ENCODE results near the gene WDR83.
"Not testable (repeated sequence)": the region's sequence is repeated elsewhere in the genome, so short reads cannot be mapped to it uniquely, and the experiment has no call there.

WDR83 gene

GRCh38 chr19:12666265-12667048, at the start of gene WDR83, which contains the start of gene MAN2B1:
Gene WDR83, plus strand, starts transcription at chr19:12666807. Its CDS starts 2,984 bp downstream, at chr19:12669791.
Gene MAN2B1, minus strand, starts transcription at chr19:12666742. Its CDS starts 41 bp downstream, at chr19:12666701.
- DNase-seq (ENCODE audit: low spot score) = peak; percentile 95

- DNase-seq (ENCODE audit: low spot score) = no peak
These were observed 49.0 kb upstream of the WDR83 start for GRCh38 chr19:12617646-12618045.

DNA sequence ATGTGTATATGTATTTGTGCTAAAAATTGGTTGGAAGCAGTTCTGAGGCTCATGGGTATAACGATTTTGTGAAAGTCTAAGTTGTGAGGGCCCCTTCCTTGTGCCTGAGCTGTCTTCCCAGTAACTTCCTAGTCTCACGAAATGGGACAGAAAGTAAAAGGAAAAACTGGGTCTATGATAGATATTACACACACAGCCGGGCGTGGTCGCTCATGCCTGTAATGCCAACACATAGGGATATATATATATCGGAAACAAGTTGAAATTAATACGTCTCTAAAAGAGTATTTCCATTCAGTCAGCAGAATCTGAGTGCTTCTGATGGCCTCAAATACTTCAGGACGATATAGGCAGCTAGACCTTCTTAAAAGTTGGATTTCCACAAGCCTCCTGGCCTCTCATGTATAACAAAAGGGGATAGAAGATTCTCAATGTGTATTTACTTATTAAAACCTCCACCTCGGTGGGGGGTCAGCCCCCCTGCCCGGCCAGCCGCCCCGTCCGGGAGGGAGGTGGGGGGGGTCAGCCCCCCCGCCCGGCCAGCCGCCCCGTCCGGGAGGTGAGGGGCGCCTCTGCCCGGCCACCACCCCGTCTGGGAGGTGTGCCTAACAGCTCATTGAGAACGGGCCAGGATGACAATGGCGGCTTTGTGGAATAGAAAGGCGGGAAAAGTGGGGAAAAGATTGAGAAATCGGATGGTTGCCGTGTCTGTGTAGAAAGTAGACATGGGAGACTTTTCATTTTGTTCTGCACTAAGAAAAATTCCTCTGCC, 45.2 kb upstream of the WDR83 start:
- DNase-seq (ENCODE audit: low spot score) = not testable (repeated sequence)

GRCh38 chr19:12623361-12624031, 43.1 kb upstream of the WDR83 start:
- DNase-seq (ENCODE audit: low spot score) = no peak

DNA sequence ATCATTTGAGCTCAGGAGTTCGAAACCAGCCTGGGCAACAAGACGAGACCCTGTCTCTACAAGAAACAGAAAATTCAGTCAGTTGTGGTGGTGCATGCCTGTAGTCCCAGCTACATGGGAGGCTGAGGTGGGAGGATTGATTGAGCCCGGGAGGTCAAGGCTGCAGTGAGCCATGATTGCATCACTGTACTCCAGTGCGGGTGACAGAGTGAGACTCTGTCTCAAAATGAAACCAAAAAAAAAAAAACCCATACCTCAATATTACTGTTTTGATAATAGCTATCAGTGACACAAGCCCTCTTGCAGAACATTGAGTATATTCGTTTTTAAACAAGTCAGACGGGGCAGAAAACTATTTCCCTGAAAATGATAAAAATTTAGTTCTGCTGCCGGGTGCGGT, 39.6 kb upstream of the WDR83 start:
- no peak for DNase-seq (ENCODE audit: low spot score)

DNA sequence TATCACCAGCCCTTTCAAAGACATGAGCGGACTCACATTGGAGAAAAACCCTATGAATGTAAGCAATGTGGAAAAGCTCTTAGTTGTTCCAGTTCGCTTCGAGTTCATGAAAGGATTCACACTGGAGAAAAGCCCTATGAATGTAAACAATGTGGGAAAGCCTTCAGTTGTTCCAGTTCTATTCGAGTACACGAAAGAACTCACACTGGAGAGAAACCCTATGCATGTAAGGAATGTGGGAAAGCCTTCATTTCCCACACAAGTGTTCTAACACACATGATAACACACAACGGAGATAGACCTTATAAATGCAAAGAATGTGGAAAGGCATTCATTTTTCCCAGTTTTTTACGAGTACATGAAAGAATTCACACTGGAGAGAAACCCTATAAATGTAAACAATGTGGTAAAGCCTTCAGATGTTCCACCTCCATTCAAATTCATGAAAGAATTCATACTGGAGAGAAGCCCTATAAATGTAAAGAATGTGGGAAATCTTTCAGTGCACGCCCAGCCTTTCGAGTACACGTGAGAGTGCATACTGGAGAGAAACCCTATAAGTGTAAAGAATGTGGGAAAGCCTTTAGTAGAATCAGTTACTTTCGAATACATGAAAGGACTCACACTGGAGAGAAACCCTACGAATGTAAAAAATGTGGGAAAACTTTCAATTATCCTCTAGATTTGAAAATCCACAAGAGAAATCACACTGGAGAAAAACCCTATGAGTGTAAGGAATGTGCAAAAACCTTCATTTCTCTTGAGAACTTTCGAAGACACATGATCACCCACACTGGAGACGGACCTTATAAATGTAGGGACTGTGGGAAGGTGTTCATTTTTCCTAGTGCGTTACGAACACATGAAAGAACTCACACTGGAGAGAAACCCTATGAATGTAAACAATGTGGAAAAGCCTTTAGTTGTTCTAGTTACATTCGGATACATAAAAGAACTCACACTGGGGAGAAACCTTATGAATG, 38.3 kb upstream of the WDR83 start:
- DNase-seq (ENCODE audit: low spot score) = no peak

DNA sequence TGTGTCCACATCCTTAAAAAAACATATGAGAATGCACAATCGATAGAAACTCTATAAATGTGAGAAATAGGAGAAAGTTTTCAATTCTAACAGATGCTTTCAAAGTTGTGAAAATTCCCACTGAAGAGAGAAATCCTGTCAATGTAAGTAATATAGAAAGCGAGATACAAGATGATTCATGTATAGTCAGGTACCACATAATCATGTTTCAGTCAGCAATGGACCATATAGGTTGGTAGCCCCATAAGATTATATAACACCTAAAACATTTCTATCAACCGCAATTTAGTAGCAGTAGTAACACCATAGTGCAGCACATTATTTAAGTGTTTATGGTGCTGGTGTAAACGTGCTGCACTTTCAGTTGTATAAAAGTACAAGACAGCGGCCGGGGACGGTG, 37.4 kb upstream of the WDR83 start:
- no peak for DNase-seq (ENCODE audit: low spot score)

DNA sequence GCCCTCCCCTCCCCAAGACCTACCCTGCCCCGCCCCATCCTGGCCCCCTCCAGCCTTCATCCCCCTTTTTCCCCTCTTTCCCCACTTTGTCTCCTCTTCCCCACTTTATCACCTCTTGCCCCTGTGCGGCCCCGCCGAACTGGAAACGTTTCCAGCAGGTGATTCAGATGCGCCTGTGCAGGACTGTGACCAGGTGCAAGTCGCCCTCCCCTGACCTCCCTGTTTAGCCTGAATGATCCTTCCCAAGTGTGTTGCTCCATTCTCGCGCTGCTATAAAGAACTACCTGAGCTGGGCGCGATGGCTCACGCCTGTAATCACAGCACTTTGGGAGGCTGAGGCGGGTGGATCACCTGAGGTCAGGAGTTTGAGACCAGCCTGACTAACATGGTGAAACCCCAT, 30.0 kb upstream of the WDR83 start:
- DNase-seq (ENCODE audit: low spot score) = no peak

DNA sequence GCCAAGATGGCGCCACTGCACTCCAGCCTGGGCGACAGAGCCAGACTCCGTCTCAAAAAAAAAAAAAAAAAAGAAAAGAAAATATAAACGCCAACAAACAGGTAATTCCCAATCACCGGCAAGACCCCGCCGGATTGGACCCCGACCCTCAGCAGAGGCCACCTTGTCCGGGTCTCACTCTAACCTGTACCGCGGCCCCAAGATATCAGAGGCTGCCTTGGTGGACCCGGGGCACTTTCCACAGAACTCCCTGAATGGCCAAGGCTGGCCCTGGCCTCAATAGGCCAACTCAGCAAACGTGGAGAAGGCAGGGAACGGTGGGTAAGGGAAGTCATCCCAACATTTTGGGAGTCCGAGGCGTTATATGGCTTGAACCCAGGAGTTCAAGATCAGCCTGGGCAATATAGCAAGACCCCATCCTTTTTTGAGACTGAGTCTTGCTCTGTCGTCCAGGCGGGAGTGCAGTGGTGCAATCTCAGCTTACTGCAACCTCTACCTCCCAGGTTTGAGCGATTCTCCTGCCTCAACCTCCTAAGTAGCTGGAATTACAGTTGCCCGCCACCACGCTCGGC, 27.9 kb upstream of the WDR83 start:
- no peak for DNase-seq (ENCODE audit: low spot score)

DNA sequence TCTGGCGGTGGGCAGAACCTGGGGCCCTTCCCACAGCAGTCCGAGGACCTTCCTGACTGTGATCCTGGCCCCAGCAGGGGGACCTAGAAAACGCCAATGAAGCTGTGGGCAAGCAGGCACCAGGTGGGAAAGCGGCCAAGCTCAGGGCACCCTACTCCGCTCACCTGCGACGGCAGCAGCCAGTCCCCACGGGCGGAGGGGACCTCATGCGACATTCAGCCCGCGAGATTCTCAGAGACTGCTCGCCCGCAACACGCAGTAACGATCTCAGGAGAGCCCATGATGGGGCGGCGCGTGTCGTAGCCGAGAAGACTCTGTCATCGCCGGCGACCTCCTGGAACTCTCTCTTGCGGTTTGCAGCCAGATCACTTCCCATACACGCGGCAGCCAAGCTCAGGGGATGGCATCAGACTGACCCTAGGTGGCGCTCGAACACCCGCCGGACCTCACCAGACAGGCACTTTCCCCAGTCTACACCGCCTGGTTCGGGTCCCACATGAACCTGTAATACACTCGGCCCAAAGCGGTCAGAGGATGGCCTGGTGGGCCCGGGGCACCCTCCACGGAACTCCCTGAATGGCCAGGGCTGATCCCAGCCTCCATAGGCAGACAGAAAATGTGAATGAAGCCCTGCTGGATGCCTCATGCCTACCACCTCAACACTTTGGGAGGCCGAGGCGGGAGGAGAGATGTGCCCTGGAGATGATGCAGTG, 26.6 kb upstream of the WDR83 start:
- peak; percentile 93 for DNase-seq (ENCODE audit: low spot score)

DNA sequence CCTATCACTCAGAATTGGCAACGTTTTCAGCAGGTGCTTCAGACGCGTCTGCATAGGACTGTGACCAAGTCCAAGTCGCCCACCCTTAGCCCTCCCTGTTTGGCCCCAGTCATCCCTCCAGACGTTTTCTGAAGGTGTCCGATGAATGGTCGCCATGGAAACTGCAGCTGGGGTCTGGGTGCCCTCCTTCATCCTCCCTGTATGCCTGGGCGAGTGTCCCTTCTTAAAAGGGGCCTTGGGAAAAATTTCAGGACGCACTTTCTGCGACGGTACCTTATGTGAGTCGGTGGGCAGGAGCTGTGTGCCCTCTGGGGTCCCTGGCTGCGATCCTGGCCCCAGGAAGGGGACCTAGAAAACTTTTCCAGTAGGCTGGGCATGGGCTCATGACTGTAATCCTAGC, 25.2 kb upstream of the WDR83 start:
- no peak for DNase-seq (ENCODE audit: low spot score)

- DNase-seq (ENCODE audit: low spot score) = no peak
These were observed 24.1 kb upstream of the WDR83 start for GRCh38 chr19:12642506-12642905.

GRCh38 chr19:12643716-12644115, 22.9 kb upstream of the WDR83 start:
- not testable (repeated sequence) for DNase-seq (ENCODE audit: low spot score)

GRCh38 chr19:12646551-12646950, 20.1 kb upstream of the WDR83 start:
- DNase-seq (ENCODE audit: low spot score) = no peak

DNA sequence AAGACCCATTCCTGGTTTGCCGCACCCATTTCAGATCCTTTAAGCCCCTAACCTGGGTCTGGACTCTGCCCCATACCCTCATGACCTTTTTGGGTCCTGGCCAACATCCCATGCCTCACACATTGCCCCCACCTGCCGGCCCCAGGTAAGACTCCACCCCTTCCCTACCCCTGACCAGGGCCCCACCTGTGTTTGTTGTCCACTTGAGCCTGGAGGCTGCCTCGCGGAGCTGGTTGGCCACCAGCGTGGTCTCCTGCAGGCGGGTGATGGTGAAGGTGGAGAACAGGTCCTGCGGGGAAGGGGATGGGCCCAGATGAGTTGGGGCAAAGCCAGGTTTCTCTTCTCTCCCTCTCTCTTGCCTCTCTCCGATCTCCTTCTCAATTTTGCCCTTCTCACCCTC, 19.6 kb upstream of the WDR83 start:
- no peak for DNase-seq (ENCODE audit: low spot score)

GRCh38 chr19:12647490-12648071, 19.0 kb upstream of the WDR83 start:
- peak; percentile 68 for DNase-seq (ENCODE audit: low spot score)

- no peak for DNase-seq (ENCODE audit: low spot score)
These were observed 18.5 kb upstream of the WDR83 start for GRCh38 chr19:12648088-12648487.

DNA sequence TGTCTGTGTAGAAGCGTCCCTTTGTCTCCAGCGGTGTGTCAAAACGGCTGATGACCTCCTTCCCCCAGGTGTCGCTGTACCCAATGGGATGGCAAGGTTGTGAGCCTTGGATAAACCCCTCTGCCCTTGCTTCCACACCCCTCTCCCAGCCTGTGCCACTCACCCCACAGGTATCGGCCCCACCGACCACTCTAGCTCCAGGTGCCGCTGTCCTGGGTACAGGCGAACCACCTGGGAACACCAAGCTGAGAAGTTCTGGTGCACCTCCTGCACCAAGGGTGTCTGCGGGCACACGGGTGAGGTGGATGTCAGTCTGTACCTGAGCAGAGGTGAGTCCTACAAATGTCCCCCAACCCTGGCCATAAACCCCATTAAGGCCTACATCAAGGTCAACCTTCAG, 16.7 kb upstream of the WDR83 start:
- no peak for DNase-seq (ENCODE audit: low spot score)

- DNase-seq (ENCODE audit: low spot score) = no peak
These were observed 14.4 kb upstream of the WDR83 start for GRCh38 chr19:12652219-12652618.

DNA sequence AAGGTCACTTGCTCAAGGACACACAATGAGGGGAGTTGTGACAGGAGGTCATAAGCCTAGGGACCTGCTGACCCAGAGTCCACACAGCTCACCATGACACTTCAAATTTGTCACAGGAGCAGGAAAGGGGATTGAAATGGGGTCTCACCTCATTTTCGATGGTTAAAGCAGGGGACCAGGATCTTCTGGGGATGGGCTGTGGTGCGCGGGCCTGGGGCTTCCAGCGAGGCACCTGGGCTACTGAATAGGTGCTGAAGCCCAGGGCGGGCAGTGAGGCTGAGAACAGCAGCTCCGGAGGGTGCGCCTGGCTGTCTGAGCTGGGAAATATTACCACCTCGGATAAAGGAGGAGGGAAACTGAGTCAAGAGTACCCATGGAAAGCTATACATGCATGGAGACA, 11.1 kb upstream of the WDR83 start:
- DNase-seq (ENCODE audit: low spot score) = no peak
